Adipose tissue (tissue), 3 donors: ENCODE data around the gene FRMPD1. TPM values are rescaled to one million over a fixed set of nuclear protein-coding genes. Genes with fewer than 3 reads are reported as not detected.

Experiments used
- H3K27ac ChIP-seq: one replicate; pipeline ENCODE4 v1.5.1; 2013; ENCODE audit warnings: low read depth, low read length
- WGBS, 3 donors: extraction: QIAGEN DNeasy Blood & Tissue Kit; methylation state at CpG; one replicate each; pipeline ENCODE4 v1.1.7; 2013; 5-methylcytosine and 5-hydroxymethylcytosine counted together
- polyA plus RNA-seq, 3 donors: library from polyadenylated mRNA; stranded (reverse); fragments of 200-250 nt; gene quantifications; one replicate each; pipeline ENCODE4 v1.2.3, GENCODE V29; 2013
- donor health status: healthy with polysubstance abuse.
- donor health status: Bipolar disorder and iron deficiency.
- donor health status: healthy.

FRMPD1 gene
- polyA plus RNA-seq, 3 donors: 0.13 to 0.22 (median 0.21) TPM

GRCh38 chr9:37624073-37624472 is 26.7 kb upstream of the FRMPD1 start:
- no peak overlapping the region for H3K27ac ChIP-seq
- WGBS, 3 donors: 74 to 81% (median 78%) methylated on average over 1 of the region's 1 CpG

GRCh38 chr9:37625036-37625757 is 25.6 kb upstream of the FRMPD1 start:
- WGBS, 3 donors: 52 to 86% (median 58%) methylated on average over 5 of the region's 5 CpGs
- no peak overlapping the region for H3K27ac ChIP-seq

GRCh38 chr9:37625758-37626147 is 25.0 kb upstream of the FRMPD1 start:
- H3K27ac ChIP-seq: no peak overlapping the region
- WGBS, 3 donors: 82 to 91% (median 87%) methylated on average over 12 of the region's 12 CpGs

GRCh38 chr9:37626708-37627292 is 24.0 kb upstream of the FRMPD1 start:
- 50 to 53% (median 51%) methylated on average over 5 of the region's 5 CpGs for WGBS, 3 donors
- no peak overlapping the region for H3K27ac ChIP-seq

GRCh38 chr9:37632479-37632878 is 18.3 kb upstream of the FRMPD1 start:
- 72 to 88% (median 83%) methylated on average over 4 of the region's 4 CpGs for WGBS, 3 donors

GRCh38 chr9:37635808-37636207 is 14.9 kb upstream of the FRMPD1 start:
- no peak overlapping the region for H3K27ac ChIP-seq
- WGBS, 3 donors: 70 to 87% (median 81%) methylated on average over 9 to 16 of the region's 16 CpGs

More at GRCh38 chr9:37632479-37632878, 18.3 kb upstream of the FRMPD1 start:
- H3K27ac ChIP-seq: no peak overlapping the region

- H3K27ac ChIP-seq: no peak overlapping the region
- 91 to 94% (median 93%) methylated on average over 39 of the region's 39 CpGs for WGBS, 3 donors
These were observed 14.0 kb upstream of the FRMPD1 start for GRCh38 chr9:37636511-37637448.

DNA sequence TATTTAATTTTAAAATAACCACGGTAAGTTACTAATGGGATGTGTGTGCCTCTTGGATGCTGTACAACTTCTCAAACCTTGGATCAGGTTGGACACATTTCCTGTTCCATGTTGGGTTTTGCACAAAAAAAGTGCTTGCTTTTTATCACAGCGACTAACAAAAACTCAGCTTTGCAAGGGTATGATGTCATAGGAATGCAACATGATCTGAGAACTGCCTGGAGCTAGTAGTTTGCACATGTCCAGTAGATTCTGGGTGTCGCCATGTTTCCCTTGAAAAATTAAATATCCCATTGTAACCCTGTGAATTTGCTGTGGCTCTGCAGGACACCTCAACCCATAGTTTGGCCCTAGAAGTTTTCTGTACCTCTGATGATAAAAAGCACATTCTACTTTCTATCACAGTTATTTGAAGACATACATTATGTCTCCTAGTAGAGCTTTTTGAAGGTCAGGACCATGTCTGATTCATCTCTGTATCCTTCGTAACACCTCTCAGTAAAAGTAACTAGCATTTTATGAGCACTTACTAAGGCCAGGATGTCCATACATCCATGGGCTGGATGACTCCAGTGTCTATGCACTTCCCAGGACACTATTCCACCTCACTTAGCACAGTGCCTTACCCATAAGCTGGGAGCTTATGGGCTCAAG is 11.5 kb upstream of the FRMPD1 start:
- WGBS, 3 donors: 82 to 87% (median 82%) methylated on average over 4 of the region's 4 CpGs
- no peak overlapping the region for H3K27ac ChIP-seq

- 83 to 92% (median 87%) methylated on average over 3 of the region's 3 CpGs for WGBS, 3 donors
These were observed 10.9 kb upstream of the FRMPD1 start for GRCh38 chr9:37639841-37640240.

GRCh38 chr9:37640246-37640645 is 10.5 kb upstream of the FRMPD1 start:
- WGBS, 3 donors: 74 to 76% (median 74%) methylated on average over 3 of the region's 3 CpGs
- H3K27ac ChIP-seq: no peak overlapping the region

More at GRCh38 chr9:37639841-37640240, 10.9 kb upstream of the FRMPD1 start:
- H3K27ac ChIP-seq: no peak overlapping the region

- WGBS, 3 donors: 61 to 77% (median 72%) methylated on average over 3 of the region's 3 CpGs
- H3K27ac ChIP-seq: no peak overlapping the region
These were observed 9.4 kb upstream of the FRMPD1 start for GRCh38 chr9:37641331-37641730.

GRCh38 chr9:37643214-37643613 is 7.5 kb upstream of the FRMPD1 start:
- no peak overlapping the region for H3K27ac ChIP-seq

DNA sequence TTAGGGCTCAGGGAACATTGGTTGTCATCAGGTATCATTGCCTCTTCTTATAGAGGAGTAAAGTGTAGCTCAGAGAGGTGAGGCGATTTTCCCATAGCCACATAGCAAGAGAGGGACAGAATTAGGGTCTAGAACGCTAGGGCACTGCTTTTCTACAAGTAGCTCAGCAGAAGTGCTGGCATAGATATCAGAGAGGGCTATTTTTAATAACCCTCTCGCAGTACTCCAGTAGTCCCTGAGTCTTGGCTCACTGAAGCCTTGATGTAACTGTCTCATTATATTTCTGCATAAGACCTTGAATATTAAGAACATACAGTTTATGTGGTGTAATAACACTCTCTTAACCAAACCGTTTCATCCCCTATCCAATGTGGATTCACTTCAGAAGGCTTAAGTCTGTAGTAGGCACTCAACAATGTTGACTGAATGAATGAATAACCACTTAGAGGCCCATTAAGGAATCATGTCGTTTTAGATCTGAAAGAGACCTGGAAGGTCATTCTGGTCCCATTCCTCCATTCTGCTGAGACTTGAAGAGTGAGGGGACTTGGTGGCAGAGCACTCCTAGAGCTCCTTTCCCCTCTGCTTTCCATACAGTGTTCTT is 4.7 kb upstream of the FRMPD1 start:
- WGBS, 3 donors: 48 to 66% (median 63%) methylated on average over 5 of the region's 5 CpGs
- H3K27ac ChIP-seq: no peak overlapping the region

DNA sequence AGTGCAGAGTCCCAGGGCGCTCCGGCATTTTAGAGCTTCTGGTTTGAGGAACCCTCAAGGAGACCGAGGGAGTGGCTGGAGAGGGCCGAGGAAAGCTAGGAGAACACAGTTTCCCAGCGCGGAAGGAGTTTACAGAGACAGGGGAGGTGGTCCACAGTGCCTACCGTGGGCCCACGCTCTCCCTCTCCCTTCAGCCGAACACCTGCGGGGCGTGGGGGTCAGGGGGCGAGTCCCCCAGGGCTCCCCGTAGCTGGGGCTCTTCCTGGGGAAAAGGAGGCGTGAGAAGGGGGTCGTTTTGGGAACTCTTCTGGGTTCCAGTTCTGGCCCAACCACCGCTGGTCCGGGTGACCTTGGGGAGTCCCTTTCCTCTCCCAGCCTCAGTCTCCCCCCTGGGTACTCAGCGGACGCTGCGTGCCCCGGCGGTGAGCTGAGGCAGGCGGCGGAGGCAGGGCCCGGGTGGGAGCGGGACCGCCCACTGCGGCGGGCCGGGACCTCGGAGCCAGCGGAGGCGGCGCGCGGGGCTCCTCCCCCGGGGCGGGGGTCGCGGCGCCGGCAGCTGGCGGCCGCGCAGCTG is 368 bp upstream of the FRMPD1 start:
- H3K27ac ChIP-seq: no peak overlapping the region
- WGBS, 3 donors: 16 to 30% (median 17%) methylated on average over 17 to 45 of the region's 45 CpGs

DNA sequence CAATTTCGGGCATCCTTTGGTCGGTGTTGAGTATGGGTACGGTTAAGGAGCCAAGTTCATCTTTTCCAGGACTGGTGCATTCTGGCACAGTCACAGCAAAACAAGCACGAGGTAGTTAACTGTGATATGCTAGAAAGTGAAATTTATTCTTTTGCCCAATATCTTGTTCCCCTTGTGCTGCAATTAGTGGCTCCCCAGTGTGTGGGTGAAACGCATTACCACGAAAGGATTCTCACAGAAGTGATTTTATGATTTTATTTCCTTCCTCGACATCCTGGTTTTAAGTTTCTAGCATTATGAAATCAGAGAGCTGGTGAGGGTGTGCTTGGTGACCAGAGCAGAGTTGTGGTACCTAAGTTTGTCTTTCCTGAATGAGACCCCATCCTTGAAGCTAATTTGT is 1.5 kb downstream of the FRMPD1 start:
- 62 to 86% (median 62%) methylated on average over 7 of the region's 7 CpGs for WGBS, 3 donors
- no peak overlapping the region for H3K27ac ChIP-seq

- no peak overlapping the region for H3K27ac ChIP-seq
- WGBS, 3 donors: 73 to 83% (median 81%) methylated on average over 2 of the region's 2 CpGs
These were observed 2.6 kb downstream of the FRMPD1 start for GRCh38 chr9:37653385-37653784.

- no peak overlapping the region for H3K27ac ChIP-seq
- WGBS, 3 donors: 55 to 62% (median 61%) methylated on average over 1 of the region's 1 CpG
These were observed 6.2 kb downstream of the FRMPD1 start for GRCh38 chr9:37656936-37657335.

- no peak overlapping the region for H3K27ac ChIP-seq
- 83 to 93% (median 93%) methylated on average over 3 of the region's 3 CpGs for WGBS, 3 donors
These were observed 9.9 kb downstream of the FRMPD1 start for GRCh38 chr9:37660691-37661090.
